ENCODE measurements around the gene LSM7.

LSM7 gene

DNA sequence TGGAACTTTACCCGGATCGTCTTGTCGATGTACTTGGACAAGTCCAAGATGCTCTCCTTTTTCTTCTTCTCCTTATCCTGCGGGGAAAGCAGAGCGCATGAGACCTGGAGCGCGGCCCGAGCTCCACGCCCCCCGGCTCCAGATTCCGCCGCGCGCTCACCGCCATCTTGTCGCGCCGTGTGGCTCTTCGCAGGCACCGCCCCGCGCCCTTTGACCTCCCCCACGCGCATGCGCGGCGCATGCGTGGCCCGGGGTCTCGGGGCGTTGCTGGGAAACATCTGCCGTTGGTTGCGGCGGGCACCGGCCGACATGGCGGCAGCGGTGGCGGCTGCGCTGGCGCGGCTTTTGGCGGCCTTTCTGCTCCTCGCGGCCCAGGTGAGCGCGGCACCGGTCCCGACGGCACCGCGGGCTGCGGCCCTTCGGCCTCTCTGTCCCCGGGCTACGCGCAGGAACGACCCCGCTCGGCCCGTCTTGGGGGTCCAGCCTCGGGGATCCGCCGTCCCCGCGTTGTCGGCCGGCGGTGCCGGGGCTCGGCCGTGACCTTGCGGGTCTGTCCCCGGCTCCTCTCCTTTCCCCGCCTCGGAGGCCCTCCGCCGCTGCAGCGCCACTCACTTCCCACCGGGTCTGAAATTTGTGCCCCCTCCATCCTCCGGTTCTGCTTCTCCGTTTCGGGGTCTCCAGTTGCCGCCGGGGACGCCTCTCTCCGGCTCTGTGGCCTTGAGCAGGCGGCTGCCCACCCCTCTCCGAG lies at the start of gene LSM7, which contains the start of gene SPPL2B:
LSM7 (minus strand) TSS at position 186 of the 748 bp plus-strand sequence; CDS start at position 166, 20 bp downstream.
SPPL2B (plus strand) TSS at position 284 of the 748 bp plus-strand sequence; CDS start at position 310, 26 bp downstream.
- DNase-seq: peak; percentile 92

DNA sequence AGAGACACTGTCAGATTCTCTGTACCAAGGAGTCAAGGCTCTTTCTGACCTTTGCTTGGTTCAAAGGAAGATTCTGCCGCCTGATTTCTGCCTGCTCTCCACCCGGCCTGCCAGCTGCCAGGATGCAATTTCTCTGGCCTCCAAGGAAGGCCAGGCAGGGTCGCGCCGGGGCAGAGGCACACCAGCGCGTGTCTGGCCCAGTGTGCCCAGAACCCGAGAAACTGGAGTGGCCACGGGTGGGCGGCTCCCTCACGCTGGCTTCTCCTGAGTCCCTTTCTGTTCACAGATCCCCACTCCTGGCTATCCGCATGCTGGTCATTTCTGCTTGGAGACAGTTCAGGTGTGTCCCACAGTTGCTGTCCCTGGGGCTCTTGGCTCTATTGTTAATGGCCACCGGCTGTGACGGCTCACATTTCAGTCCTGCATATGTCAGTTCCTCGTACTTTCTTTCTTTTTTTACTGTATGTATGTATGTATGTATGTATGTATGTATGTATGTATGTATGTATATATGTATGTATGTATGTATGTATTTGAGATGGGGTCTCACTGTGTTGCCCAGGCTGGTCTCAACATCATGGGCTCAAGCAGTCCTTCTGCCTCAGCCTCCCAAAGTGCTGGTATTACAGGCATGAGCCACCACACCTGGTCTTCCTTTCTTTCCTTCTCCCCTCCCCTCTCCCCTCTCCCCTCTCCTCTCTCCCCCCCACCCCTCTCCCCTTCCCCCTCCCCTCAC lies 48.6 kb upstream of the LSM7 start:
- DNase-seq: no peak

DNA sequence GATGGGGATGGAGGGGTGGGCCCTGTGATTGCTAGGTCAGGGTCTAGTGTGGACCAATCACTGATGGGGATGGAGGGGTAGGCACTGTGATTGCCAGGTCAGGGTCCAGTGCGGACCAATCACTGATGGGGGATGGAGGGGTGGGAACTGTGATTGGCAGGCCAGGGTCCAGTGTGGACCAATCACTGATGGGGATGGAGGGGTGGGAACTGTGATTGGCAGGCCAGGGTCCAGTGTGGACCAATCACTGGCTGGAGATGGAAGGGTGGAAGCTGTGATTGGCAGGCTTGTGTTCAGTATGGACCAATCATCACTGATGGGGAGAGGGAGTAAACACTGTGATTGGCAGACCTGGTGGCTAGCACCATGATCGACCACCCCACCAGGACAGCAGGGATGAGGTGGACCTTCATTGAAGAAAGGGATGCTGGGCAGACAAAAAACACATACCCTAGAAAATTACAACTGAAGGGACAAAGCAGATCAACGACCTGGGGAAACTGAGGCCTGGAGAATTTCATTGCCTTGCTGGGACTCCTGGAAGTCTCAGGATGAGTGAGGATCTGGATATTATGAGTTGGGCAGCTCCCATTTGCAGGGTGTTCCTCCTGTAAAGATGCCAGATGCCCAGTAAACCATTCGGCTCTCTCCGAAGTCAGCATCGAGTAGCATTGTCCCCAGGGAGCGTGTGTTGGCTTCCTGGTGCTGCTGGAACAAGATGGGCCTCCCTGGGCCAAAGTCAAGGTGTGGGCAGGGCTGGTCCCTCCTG lies 47.2 kb upstream of the LSM7 start:
- DNase-seq: no peak

DNA sequence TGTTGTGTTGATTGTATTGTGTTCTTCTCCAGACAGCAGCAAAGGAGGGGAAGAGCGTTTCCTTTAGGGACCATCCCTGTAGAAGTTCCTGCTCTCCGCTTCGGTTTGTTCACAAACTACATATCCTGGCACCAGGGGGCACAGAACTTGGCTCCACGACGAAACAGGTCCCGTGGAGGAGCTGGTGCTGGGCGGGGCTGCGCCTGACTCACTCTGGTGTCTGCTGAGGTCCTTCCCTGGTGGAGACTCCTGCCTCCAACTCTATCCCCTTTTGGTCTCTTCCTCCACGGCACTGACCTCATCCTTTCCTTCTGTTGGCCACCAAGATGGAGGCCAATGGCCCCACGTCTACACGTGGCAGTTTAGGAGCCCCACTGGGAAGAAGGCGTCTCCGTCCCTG lies 46.4 kb upstream of the LSM7 start:
- no peak for DNase-seq

DNA sequence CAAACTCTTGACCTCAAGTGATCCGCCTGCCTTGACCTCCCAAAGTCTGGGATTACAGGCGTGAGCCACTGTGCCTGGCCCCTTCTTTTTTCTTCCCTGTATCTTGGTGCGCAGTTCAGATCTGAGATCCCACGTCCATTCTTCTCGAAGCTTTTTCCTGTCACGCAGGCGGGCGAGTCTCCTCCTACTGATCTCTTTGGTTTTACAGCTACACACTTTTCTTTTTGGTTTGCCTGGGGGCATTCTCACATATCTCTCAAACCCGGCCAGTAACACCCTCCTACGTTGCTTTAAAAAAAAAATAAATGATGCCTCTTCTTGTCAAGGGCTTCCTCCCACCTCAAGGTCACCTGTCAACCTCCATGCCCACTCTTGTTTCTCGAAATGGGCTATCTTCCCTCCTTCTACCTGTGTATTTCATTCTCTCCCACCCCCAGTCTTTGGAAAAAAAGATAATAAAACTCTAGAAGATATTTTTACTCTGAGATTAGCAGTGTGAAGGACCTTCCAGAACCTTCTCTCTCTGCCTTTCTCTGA lies 43.8 kb upstream of the LSM7 start:
- no peak for DNase-seq

DNA sequence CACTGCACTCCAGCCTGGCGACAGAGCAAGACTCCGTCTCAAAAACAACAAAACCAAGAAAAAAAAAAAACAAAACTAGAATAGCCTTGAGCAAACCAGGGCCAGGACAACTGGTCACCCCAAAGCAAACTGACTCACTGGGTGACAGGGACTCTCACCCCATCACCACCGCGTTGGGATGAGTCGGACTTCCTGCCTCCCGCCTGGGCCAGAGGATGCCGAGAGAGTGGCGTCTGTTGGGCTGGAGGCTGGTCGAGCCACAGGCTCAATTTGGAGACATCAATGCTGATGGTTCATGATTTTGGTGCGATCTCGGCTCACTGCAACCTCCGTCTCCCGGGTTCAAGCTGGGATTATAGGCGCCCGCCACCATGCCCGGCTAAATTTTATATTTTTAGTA lies 43.3 kb upstream of the LSM7 start:
- DNase-seq: no peak

DNA sequence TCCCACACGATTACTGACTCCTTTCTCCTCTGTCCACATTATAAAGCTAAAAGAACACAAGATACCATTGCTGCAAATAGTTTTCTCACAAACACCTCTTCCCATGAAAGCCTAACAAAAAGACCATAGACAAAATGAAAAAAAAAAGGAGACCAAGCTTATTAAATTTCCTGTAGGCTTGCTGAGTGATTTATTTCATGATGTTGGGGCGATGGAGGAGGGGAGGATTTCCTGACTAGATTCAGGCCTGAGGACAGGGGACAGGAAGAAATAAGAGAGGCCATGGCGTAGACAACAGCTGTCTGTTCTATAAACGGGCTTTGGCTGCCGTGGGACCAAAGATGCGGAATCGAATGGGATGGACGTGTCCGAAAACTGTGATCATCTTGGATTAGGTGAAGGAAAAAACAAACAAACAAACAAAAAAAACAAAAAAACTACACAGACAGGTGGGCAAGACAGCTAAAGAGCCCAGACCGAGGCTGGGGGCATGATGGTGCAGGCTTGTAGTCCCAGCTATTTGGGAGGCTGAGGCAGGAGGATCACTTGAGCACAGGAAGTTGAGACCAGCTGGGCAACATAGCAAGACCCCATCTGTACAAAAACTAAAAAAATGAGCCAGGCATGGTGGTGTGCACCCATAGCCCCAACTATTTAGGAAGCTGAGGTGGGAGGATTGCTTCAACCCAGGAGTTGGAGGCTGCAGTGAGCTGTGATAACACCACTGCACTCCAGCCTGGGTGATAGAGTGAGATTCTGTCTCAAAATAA lies 37.0 kb upstream of the LSM7 start:
- DNase-seq: no peak

DNA sequence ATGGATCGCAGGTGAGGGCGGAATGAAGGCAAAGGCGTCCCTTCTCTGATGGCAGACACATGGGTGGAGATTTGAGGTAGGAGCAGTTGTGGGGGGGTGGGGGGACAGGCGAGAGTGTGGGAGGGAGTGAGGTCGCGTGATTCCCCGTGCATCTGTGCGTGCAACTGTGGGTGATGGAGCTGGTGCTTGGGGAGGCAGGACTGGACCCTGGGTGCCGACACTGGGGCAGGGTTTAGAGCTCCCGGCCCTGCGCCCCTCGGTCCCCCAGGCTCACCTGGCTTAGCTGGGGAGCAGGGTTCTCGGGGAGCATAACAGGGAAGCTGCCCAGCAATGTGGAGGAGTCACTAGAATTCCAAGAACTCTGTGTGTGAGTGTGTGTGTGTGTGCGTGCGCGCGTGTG lies 35.0 kb upstream of the LSM7 start:
- DNase-seq: no peak

DNA sequence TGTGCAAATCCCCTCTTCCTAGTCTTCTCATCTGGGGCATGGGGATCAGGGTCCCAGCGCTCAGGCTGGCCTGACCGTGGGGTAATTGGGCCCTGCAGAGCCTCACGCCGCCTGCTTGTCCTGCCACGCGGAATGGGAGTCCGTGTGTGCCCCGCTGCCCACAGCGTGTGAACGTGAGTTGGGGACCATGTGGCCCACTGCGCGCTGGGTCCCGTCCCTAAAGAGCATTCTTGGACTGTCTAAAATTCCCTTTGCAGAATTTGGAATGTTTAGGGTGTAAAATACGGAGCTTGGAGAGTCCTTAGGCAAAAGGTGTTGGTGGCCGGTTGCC lies 34.5 kb upstream of the LSM7 start:
- no peak for DNase-seq

DNA sequence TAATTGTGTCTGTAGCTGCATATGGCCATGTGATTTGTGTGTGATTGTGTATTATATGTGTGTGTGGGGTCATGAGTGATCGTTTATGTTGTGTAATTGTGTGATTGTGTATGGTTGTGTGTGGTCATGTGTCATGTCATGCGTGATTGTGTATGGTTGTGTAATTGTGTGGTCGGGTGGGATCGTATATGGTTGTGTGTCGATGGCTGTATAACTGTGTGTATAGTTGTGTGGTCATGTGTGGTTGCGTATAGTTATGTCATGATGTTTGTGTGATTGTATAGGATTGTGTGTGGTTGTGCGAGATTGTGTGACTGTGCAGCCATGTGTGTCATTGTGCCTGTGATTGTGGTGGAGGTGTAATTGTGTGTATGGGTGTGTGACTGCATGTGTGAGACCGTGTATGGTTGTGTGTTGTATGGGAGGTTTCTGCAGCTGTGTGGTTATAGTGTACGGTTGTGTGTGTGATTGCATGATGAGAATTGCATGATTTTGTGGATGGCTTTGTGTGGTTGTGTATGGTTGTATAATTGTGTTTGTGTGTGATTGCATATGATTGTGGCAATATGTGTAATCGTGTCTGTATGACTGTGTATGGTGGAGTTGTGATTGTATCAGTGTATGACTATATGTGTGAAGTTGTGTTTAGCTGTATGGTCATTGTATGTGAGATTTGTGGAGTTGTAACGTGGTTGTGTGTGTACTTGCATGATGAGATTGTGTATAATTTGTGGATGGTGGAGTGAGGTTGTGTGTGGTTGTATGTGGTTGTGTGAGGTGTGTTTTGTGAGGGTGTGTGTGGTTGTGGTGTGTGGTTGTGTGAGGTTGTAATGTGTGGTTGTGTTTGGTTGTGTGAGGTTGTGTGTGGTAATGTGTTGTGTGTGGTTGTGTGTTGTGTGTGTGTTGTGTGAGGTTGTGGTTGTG lies 33.9 kb upstream of the LSM7 start:
- no peak for DNase-seq

DNA sequence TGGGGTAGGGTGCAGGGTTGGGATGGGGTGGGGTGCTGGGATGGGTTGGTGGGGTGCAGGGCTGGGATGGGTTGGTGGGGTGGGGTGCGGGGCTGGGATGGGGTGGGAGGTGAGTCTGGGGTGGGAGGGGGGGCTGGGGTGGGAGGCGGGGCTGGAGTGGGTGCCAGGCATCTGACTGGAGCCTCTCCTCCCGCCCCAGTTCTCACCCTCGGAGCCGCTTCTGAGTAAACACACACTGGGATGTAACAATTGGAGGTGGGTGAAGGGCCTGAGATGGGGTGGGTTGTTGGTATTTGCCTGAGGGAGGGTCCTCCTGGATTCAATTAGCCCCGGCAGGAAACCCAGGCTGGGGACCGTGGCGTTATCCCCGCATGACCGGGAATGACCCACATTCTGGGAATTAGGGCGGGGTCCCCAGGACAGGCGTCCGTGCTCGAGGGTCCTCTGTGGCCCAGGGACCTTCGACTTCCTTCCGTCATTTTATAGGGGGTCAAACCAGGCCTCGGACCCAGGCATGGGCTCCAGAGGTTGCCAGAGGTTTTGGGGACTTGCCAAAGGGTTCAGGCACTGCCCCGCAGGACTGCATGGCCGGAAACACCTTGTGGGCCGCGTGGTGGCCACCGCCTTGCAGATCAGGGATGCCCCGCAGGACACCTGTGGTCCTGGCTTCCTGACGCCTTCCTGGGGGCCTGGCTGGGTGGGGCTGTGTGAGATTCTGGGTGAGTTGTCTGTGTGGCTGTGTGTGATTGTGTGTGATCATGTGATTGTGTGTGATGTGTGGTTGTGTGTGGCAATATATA lies 33.1 kb upstream of the LSM7 start:
- DNase-seq: no peak

DNA sequence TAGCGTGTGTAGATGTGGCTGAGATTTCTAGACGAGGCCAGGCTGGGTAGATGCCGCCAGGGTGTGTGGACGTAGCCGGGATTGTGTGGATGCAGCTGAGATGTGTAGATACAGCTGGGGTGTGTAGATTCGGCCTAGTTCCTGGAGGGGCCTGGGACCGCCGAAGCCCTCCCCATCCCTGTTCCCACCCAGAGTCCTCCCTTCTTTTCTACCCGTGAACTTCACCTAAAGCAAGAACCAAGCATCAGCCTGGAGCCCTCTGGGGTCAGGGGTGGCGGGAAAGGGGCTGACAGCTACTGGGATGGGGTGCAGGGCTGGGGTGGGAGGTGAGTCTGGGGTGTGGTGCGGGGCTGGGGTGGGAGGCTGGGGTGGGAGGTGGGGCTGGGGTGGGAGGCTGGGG lies 32.4 kb upstream of the LSM7 start:
- DNase-seq: no peak

DNA sequence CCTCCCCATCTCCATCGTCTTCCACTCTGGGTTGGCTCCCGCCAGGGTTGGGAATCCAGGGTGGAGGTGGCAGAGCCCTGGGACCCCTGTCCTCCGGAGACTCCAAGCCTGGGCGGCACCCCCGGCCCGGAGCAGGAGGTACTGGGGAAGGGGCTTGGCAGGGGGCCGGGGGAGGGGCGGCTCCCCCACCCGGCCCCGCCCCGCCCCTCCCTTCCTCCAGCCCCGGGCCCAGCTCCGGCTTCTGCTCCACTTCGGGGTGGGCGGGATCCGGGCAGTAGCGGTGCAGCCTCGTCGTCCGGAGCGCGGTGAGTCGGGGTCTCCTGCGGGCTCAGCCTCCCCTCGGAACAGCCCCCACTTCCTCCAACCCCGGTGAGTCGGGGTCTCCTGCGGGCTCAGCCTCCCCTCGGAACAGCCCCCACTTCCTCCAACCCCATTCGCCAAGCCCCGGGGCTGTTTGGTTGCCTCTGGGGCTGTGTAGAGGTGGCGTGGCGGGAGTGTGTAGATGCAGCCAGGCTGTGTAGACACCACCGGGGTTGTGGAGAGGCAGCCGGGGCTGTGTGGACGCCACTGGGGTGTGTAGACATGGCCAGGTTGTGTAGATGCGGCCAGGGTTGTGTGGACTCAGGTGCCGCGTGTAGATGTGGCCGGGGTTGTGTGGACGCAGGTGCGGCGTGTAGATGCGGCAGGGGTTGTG lies 31.8 kb upstream of the LSM7 start, which contains the start of gene TMPRSS9:
TMPRSS9 (plus strand) TSS at position 274 of the 694 bp plus-strand sequence. CDS start 29,521 bp downstream, outside the sequence.
- DNase-seq: no peak

DNA sequence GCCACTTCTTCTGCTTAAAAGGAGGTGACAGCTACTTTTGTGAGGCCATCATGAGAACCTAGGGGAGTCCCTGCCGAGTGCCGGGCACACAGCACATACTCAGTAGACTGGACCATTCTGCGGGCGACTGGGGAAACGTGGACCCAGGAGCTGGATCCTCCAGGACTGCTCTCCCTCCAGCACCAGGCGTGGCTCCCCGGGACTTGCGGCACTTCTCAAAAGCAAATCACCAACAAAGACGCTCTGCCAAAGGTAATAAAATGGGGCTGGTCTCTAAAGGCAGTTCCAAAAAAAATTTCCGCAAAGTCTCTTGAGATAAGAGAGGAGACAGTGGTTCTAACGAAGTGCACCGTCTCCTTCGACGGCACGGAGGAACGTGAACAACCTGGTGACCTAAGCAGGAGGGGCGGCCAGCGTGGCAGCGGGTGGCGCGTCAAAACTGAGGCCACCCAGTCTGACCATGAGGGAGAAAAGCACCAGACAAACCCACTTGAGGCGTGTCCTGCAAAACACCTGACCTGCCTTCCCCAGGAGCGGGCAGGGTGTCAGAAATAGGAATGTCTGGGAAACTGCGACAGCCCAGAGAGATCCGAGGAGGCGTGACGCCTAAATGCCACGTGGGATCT lies 30.3 kb upstream of the LSM7 start:
- DNase-seq: no peak

DNA sequence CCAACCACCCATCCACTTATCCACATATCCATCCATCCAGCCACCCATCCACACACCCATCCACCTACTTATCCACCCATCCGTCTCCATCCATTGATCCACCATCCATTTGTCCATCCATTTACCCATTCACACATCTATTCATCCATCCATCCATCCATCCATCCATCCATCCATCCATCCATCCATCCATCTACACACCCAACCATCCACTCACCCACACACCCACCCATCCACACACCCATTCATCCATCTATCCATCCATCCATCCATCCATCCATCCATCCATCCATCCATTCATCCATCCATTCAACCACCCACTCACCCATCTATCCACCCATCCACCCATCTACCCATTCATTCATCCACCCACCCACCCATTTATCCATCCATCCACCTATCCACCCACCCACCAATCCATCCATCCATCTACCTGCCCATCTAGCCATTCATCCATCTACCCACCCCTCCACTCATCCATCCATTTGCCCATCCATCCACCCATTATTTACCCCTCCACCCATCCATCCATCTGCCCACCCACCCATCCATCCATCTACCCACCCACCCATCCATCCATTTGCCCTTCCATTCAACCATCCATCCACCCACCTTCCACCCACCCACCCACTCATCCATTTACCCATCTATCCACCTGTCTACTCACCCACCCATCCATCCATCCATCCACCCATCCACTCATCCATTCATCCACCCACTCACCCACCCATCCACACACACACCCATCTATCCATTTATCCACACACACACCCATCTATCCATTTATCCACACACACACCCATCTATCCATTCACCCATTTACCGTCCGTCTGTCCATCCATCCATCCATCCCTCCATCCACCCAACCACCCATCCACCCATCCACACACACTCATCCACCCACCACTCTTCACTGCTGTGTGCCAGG lies 29.2 kb upstream of the LSM7 start:
- DNase-seq: no peak

DNA sequence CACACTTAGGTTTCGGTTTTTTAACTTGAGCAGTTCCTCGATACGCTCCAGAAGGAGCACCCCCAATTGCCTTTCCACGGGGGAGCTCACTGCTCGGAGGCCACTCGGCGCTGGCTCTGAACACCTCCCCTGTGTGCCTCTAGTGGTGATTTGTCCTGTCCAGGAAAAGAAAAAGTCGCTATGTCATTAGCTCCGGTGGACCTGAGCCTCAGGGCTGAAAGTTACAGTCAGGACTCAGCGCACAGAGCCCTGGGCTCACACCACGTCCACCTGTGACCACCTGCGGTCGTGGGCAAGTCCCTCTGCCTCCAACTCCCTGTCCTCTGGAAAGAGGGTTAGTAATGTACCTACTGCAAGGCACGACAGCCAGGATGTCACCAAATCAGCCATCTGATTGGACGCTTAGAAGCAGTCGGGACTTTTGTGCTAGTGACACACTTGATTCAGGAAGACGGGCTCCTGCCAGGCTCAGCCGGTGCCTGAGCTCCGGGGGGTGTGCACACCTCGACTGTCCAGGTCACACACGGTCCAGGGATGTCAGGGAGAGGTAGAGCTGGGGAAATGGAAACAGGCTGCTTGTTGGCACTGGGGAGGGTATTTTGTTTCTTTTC lies 27.8 kb upstream of the LSM7 start:
- DNase-seq: no peak

DNA sequence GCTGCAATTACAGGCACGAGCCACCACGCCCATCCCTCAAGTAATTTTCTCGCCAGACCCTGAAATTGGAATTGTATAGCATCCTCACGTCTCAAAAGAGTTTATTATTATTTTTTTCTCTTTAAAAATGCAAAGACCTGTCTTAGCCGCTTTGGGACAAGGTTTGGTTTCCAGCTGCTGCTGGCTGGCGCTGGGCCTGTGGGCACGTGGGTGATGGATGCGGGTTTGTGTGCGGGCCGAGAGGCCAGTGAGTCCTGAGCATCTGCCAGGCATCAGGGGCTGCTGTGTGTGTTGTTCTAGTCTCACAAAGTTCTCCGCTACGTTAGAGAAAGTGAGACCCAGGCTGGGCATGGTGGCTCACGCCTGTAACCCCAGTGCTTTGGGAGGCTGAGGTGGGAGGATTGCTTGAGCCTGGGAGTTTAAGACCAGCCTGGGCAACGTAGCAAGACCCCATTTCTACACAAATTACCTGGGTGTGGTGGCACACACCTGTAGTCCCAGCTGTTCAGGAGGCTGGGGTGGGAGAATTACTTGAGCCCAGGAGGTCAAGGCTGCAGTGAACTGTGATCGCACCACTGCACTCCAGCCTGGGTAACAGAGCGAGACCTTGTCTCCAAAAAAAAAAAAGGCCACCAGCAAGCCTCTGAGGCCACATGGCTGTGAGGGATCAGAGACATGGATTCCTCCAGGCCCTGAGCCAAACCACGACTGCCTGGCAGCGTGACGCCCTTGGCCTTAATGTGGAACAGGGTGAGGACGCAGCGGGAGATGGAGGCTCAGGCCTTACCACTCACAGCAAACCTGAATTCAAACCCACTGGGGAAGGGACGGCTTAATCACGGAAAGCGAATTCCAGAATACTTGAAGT lies 27.0 kb upstream of the LSM7 start:
- DNase-seq: no peak

Measured in activated naive CD4-positive, alpha-beta T cell treated with anti-CD3 and anti-CD28 coated beads, Interleukin-2, amount 50 U/mL, for 16 hours (primary cell).